Measurements from ENCODE around the gene CYP2W1. TPM values are rescaled to one million over a fixed set of nuclear protein-coding genes. Genes with fewer than 3 reads are reported as not detected.

CYP2W1 gene
- total and polyA plus RNA-seq, 8 donors = 0.12 to 0.76 (median 0.35) TPM; not detected in 1

DNA sequence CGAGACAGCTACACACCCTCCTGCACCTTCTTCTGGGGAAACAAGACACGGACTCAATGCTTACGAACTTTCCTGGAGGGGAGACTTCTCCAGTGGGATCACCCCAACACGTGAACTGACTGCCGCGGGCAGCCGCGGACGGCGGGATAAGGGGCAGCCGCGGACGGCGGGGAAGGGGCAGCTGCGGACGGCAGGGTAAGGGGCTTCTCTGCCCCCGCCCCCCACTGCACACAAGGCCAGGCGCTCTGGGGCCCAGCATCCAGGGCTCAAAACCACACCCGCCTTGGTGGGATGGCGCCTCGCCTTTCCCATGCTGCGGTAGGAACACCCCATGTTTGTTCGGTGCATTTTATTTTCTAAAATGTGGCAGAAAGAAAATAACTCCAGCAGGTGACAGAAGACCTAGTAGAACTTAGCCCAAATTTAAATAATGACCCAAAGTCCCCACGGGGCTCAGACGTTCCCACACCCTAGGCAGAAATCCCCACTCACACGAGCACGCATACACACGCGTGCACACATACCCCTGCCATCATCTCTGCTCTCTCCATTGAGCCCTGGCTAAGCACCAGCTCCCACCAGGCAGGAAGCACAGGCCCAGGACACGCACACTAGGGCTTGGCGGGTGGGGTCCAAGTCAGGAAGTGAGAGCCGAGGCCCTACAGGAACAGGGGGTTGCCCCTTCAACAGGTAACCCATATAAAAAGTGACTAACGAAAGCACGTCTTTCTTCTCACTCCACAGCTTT, 34.8 kb downstream of the CYP2W1 start:
- no peak for FAIRE-seq
- no peak for ATAC-seq
- DNase-seq = peak in 2 of 6 donors; percentile 23 to 41
- Histone ChIP-seq H3K4me1 (no peaks in the 10 kb centered on the region), H3K9me3 (no peaks in the 10 kb centered on the region), H3K4me3 (no peak overlapping the region), H3K36me3 (no peaks in the 10 kb centered on the region), H3K27ac (no peak overlapping the region), H3K27me3 (no peaks in the 10 kb centered on the region)
- intact Hi-C loops (cut with DNase I) = no loop called here
- 93 to 95% methylated on average over 34 of the region's 34 CpGs for WGBS, 2 donors
- TF ChIP-seq, protein P1, sequence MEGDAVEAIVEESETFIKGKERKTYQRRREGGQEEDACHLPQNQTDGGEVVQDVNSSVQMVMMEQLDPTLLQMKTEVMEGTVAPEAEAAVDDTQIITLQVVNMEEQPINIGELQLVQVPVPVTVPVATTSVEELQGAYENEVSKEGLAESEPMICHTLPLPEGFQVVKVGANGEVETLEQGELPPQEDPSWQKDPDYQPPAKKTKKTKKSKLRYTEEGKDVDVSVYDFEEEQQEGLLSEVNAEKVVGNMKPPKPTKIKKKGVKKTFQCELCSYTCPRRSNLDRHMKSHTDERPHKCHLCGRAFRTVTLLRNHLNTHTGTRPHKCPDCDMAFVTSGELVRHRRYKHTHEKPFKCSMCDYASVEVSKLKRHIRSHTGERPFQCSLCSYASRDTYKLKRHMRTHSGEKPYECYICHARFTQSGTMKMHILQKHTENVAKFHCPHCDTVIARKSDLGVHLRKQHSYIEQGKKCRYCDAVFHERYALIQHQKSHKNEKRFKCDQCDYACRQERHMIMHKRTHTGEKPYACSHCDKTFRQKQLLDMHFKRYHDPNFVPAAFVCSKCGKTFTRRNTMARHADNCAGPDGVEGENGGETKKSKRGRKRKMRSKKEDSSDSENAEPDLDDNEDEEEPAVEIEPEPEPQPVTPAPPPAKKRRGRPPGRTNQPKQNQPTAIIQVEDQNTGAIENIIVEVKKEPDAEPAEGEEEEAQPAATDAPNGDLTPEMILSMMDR (IDR thresholded peaks at IDR 0.05) = no peak

DNA sequence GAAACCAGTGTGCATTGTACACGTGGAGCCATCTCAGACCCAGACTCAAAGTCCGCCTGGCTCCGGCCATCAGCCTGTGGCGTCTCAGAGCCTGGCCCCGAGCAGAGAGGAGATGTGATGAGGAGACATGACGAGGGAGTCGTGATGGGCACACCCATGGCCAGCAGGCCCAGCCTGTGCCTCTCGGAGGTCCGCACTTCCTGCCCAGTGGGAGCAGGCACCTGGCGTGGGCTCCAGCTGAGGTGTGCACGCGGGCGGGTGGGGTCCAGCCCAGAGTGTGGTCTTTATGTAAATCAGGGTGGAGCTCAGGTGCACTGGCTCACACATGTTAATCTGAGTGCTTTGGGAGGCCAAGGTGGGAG, 35.3 kb downstream of the CYP2W1 start:
- intact Hi-C loops (cut with DNase I) = no loop called here
- 89 to 90% methylated on average over 13 of the region's 13 CpGs for WGBS, 2 donors
- FAIRE-seq = no peak

DNA sequence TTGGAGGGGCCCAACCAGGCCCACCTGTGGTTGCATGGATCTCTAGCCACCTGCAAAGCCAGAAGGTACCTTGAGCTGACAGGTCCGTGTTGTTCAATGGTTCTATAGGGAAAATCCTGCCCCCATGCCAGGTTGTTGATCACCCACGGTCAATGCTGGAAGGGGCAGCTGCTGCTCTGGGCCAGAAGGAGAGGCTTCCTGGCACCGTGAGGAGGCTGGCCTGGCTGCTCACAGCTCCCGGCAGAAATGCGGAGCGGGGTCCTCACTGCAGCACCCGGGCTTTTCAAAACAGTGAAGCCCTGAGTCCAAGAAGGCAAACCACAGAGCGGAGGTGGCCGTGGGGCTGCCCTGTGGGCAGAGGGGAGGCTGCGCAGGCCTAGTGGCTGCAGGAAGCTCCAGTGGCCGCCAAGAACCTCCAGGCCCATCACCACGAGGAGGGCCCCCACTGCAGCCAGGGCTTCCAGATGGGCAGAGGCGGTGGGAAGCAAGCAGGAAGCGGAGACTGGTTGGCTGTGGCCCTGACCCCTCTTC, 36.3 kb downstream of the CYP2W1 start:
- Histone ChIP-seq H3K27me3 (no peaks in the 10 kb centered on the region), H3K9me3 (no peaks in the 10 kb centered on the region), H3K4me1 (no peaks in the 10 kb centered on the region), H3K36me3 (no peaks in the 10 kb centered on the region), H3K27ac (no peak overlapping the region), H3K4me3 (no peak overlapping the region)
- TF ChIP-seq, protein P1 (IDR thresholded peaks at IDR 0.05) = no peak
- DNase-seq = peak in 1 of 6 donors; percentile 25
- intact Hi-C loops (cut with DNase I) = no loop called here
- 81 to 89% methylated on average over 14 of the region's 14 CpGs for WGBS, 2 donors
- no peak for ATAC-seq
- no peak for FAIRE-seq

More for the DNA sequence above, 35.3 kb downstream of the CYP2W1 start:
- TF ChIP-seq, protein P1 (IDR thresholded peaks at IDR 0.05) = no peak
- ATAC-seq (no peak), DNase-seq (peak in 2 of 6 donors; percentile 22 to 74)
- no peak overlapping the region for H3K27ac ChIP-seq
- H3K4me3 ChIP-seq = no peak overlapping the region
- no peaks in the 10 kb centered on the region for H3K4me1 ChIP-seq
- no peaks in the 10 kb centered on the region for H3K27me3 ChIP-seq
- no peaks in the 10 kb centered on the region for H3K36me3 ChIP-seq
- H3K9me3 ChIP-seq = no peaks in the 10 kb centered on the region

DNA sequence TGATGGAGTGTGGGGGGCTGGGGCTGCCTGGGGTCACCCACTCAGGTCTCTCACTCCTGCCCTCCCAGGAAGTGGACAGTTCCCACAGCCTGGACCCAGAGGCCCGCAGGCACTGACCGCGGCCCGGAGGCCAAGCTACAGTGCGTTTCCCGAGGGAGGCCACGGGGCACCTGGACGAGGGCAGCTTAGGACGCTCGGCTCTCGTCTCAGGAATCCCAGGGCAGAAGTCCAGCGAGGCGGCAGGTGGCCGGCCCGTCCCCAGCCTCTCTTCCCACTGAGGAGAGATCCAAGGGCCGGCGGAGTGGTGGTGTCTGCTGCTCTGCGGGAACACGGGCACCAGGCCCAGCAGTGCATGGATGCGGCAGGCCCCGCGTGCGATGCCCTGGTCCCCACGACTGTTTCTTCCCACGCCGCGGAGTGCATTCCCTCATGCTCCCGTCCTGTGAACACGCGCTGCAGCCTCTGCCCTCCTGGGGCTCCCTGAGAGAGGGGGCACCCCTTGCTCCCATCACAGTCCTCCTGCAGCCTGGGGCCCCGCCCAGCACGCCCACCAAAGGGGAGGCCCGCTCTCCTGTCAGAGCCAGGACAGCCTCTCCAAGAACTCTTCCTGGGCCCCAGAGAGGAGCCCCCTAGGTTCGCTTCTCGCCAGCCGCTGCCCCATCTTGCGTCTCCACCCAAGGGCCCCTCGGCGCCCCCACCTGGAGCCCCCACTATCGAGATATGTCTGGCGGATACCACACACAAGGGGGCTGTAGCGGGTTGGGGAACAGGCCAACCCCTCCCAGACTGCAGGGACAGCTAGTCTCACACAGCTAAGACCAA, 37.0 kb downstream of the CYP2W1 start:
- WGBS, 2 donors = 89 to 94% methylated on average over 25 to 42 of the region's 42 CpGs
- H3K27me3 ChIP-seq = no peaks in the 10 kb centered on the region
- ATAC-seq (no peak), FAIRE-seq (no peak), DNase-seq (peak in 2 of 6 donors; percentile 38 to 77)
- H3K27ac ChIP-seq = no peak overlapping the region
- H3K9me3 ChIP-seq = no peaks in the 10 kb centered on the region
- TF ChIP-seq, protein P1 (IDR thresholded peaks at IDR 0.05) = no peak
- H3K4me3 ChIP-seq = no peak overlapping the region
- intact Hi-C loops (cut with DNase I) = no loop called here
- peaks cover 0 to 5% (median 0%) of the 10 kb centered on the region in 3 donors for H3K4me1 ChIP-seq
- H3K36me3 ChIP-seq = no peaks in the 10 kb centered on the region

Measured in pancreas (tissue), 10 donors.